ENCODE data around the gene GALNT6.

Gene GALNT6

GRCh38 chr12:51373187-51373586 is 18.0 kb downstream of the GALNT6 start:
- no peak for TF ChIP-seq CTCF (IDR thresholded peaks at IDR 0.05; ENCODE audit: low read depth, low read length)
- DNase-seq (ENCODE audit: extremely low read depth, low read depth): no peak

- no peak for DNase-seq (ENCODE audit: extremely low read depth, low read depth)
- TF ChIP-seq CTCF (IDR thresholded peaks at IDR 0.05; ENCODE audit: low read depth, low read length): no peak
These were observed 19.2 kb downstream of the GALNT6 start for GRCh38 chr12:51372021-51372420.

- DNase-seq (ENCODE audit: extremely low read depth, low read depth): peak; percentile 88
- TF ChIP-seq CTCF (IDR thresholded peaks at IDR 0.05; ENCODE audit: low read depth, low read length): no peak
These were observed 19.8 kb downstream of the GALNT6 start for GRCh38 chr12:51371295-51371953.

- DNase-seq (ENCODE audit: extremely low read depth, low read depth): no peak
- no peak for TF ChIP-seq CTCF (IDR thresholded peaks at IDR 0.05; ENCODE audit: low read depth, low read length)
These were observed 20.5 kb downstream of the GALNT6 start for GRCh38 chr12:51370667-51371066.

DNA sequence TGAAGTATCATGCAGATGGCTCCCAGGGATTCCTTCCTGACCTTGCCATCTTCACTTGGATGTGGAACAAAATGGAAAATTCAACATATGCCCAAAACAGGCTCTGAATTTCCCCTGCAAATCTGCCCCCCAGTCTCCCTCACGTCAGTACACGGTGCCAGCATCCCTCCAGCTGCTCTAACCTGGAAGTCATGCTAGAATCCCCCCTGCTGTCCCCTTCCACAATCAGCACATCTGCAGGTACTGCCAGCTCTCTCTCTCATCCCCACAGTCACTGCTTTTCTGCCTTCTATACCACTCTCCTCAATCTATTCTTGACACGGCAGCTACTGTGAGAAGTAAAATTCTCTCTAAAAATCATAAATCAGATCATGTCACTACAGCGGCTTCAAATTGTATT is 21.6 kb downstream of the GALNT6 start:
- TF ChIP-seq CTCF (IDR thresholded peaks at IDR 0.05; ENCODE audit: low read depth, low read length): no peak
- DNase-seq (ENCODE audit: extremely low read depth, low read depth): no peak

- TF ChIP-seq CTCF (IDR thresholded peaks at IDR 0.05; ENCODE audit: low read depth, low read length): no peak
- DNase-seq (ENCODE audit: extremely low read depth, low read depth): no peak
These were observed 22.3 kb downstream of the GALNT6 start for GRCh38 chr12:51368640-51369517.

DNA sequence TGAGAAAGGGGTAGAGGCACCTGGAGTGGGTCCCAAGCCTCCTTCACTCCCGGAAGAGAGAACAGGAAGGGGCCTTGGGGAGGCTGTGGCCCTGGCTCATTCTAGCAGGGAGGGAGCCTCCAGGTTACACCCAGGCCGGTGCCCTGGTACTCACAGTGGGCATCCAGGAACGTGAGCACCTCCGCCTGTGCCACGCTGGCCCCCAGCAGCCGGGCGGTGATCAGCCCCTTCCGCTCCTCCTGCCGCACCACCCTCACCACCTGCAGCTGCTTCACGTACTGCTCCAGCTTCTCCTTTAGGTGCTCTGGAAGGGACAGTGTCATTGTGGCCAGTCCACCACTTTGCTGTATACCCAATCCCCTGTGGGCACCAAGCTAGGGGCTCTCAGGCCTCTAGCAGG is 25.9 kb downstream of the GALNT6 start:
- no peak for DNase-seq (ENCODE audit: extremely low read depth, low read depth)
- no peak for TF ChIP-seq CTCF (IDR thresholded peaks at IDR 0.05; ENCODE audit: low read depth, low read length)
